ENCODE measurements around the gene TULP1. TPM values are rescaled to one million over a fixed set of nuclear protein-coding genes. Genes with fewer than 3 reads are reported as not detected.
"Not testable (repeated sequence)": the region's sequence is repeated elsewhere in the genome, so short reads cannot be mapped to it uniquely, and the experiment has no call there.

The TULP1 gene
- total and polyA plus RNA-seq, 2 of the 4 experiments (the other 2 are of a cell fraction), result not detected

GRCh38 chr6:35516712-35517111 lies 4.0 kb upstream of the TULP1 start:
- DNase-seq (no peak), ATAC-seq (ENCODE audit: low read depth) (no peak)
- H3K9me1 ChIP-seq (ENCODE audit: insufficient read depth, low read length), result no peaks in the 10 kb centered on the region
- H3K9me3 ChIP-seq (ENCODE audit: control insufficient read depth, insufficient read depth, low read length), result no peaks in the 10 kb centered on the region
- no peak overlapping the region for H2BK20ac ChIP-seq (ENCODE audit: low read depth, low read length)
- peaks cover 27% of the 10 kb centered on the region for H3K27me3 ChIP-seq (ENCODE audit: control insufficient read depth, insufficient read depth, low read length)
- no peak overlapping the region for H3K4ac ChIP-seq (ENCODE audit: low read depth, low read length)
- in situ Hi-C loops (cut with MboI; ENCODE audit: low sequenced_read_pairs), result no loop called here
- H4K91ac ChIP-seq (ENCODE audit: insufficient read depth, low read depth, low read length), result no peak overlapping the region
- no peaks in the 10 kb centered on the region for H4K20me1 ChIP-seq (ENCODE audit: insufficient read depth, low read length)
- POLR2A ChIA-PET (ENCODE audit: unreplicated experiment), result no interaction called here
- no peak overlapping the region for H2AK5ac ChIP-seq (ENCODE audit: low read depth, low read length)
- no peaks in the 10 kb centered on the region for H3K36me3 ChIP-seq (ENCODE audit: control insufficient read depth, insufficient read depth, low read length)
- H3K79me1 ChIP-seq (ENCODE audit: low read depth in 1 of 2, low read length in 2 of 2), result no peaks in the 10 kb centered on the region
- no peak overlapping the region for H4K5ac ChIP-seq (ENCODE audit: low read depth, low read length)
- H3K27ac ChIP-seq (ENCODE audit: insufficient read depth, low read length), result no peak overlapping the region
- WGBS, 2 experiments (ENCODE audit: extremely low coverage in 2 of 2, insufficient read length in 1 of 2), result 80% methylated on average over 1 of the region's 6 CpGs; no CpG with 5 or more reads in 1 of the 2 experiments
- H3K18ac ChIP-seq (ENCODE audit: low read depth, low read length), result no peak overlapping the region
- BruUV-seq (replicated peaks), result no TSS peak
- no peak overlapping the region for H2BK15ac ChIP-seq (ENCODE audit: low read depth, low read length)
- intact Hi-C loops (cut with micrococcal nuclease), result no loop called here
- H2BK5ac ChIP-seq (ENCODE audit: low read depth, low read length, poor library complexity, severe bottlenecking), result no peak overlapping the region
- no peak overlapping the region for H3K56ac ChIP-seq (ENCODE audit: extremely low read depth, insufficient read depth, low read length)
- H3K14ac ChIP-seq (replicated peaks; ENCODE audit: low read depth, low read length), result no peak overlapping the region
- H3K9ac ChIP-seq (ENCODE audit: low read depth, low read length), result no peak overlapping the region
- H3K4me3 ChIP-seq (ENCODE audit: insufficient read depth, low read depth, low read length), result no peak overlapping the region
- no peak overlapping the region for H4K8ac ChIP-seq (ENCODE audit: low read depth in 2 of 2, low read length in 2 of 2)
- CTCF ChIA-PET, result no interaction called here
- no peaks in the 10 kb centered on the region for H3K4me1 ChIP-seq (ENCODE audit: control insufficient read depth, insufficient read depth, low read length)
- TF ChIP-seq MXI1 (IDR thresholded peaks at IDR 0.05; ENCODE audit: borderline replicate concordance, low read depth, low read length) (no peak), ELK1 (IDR thresholded peaks at IDR 0.05; ENCODE audit: borderline replicate concordance, low read depth, low read length) (no peak), SMC3 (IDR thresholded peaks at IDR 0.05; ENCODE audit: low read depth, low read length) (no peak)
- dilution Hi-C loops (cut with HindIII; ENCODE audit: low sequenced_read_pairs, unreplicated experiment), result no loop called here
- H2BK120ac ChIP-seq (ENCODE audit: low read depth, low read length), result no peak overlapping the region
- no peak overlapping the region for H2AFZ ChIP-seq (replicated peaks; ENCODE audit: low read length, poor library complexity)
- H2AK9ac ChIP-seq (replicated peaks; ENCODE audit: low read depth, low read length, poor library complexity), result no peak overlapping the region
- no peak overlapping the region for H3K4me2 ChIP-seq (ENCODE audit: low read depth, low read length)
- no peak overlapping the region for H3K23ac ChIP-seq (ENCODE audit: low read depth, low read length)

- CTCF ChIA-PET; H2BK120ac ChIP-seq (ENCODE audit: low read depth, low read length); H2BK5ac ChIP-seq (ENCODE audit: low read depth, low read length, poor library complexity, severe bottlenecking); H3K18ac ChIP-seq (ENCODE audit: low read depth, low read length); H4K20me1 ChIP-seq (ENCODE audit: insufficient read depth, low read length); H3K27ac ChIP-seq (ENCODE audit: insufficient read depth, low read length); H3K9me3 ChIP-seq (ENCODE audit: control insufficient read depth, insufficient read depth, low read length); H3K36me3 ChIP-seq (ENCODE audit: control insufficient read depth, insufficient read depth, low read length); intact Hi-C loops (cut with micrococcal nuclease); ATAC-seq (ENCODE audit: low read depth); H3K56ac ChIP-seq (ENCODE audit: extremely low read depth, insufficient read depth, low read length); dilution Hi-C loops (cut with HindIII; ENCODE audit: low sequenced_read_pairs, unreplicated experiment); H4K5ac ChIP-seq (ENCODE audit: low read depth, low read length); H4K8ac ChIP-seq (ENCODE audit: low read depth in 2 of 2, low read length in 2 of 2); H3K79me1 ChIP-seq (ENCODE audit: low read depth in 1 of 2, low read length in 2 of 2); H2BK15ac ChIP-seq (ENCODE audit: low read depth, low read length); H3K9me1 ChIP-seq (ENCODE audit: insufficient read depth, low read length); H2AK9ac ChIP-seq (replicated peaks; ENCODE audit: low read depth, low read length, poor library complexity); H2AFZ ChIP-seq (replicated peaks; ENCODE audit: low read length, poor library complexity); H3K4me1 ChIP-seq (ENCODE audit: control insufficient read depth, insufficient read depth, low read length); H3K23ac ChIP-seq (ENCODE audit: low read depth, low read length); in situ Hi-C loops (cut with MboI; ENCODE audit: low sequenced_read_pairs); DNase-seq; H2AK5ac ChIP-seq (ENCODE audit: low read depth, low read length); POLR2A ChIA-PET (ENCODE audit: unreplicated experiment); H3K9ac ChIP-seq (ENCODE audit: low read depth, low read length); H4K91ac ChIP-seq (ENCODE audit: insufficient read depth, low read depth, low read length); BruUV-seq (replicated peaks); H3K14ac ChIP-seq (replicated peaks; ENCODE audit: low read depth, low read length); H3K4me3 ChIP-seq (ENCODE audit: insufficient read depth, low read depth, low read length); H3K4ac ChIP-seq (ENCODE audit: low read depth, low read length); H3K4me2 ChIP-seq (ENCODE audit: low read depth, low read length); H2BK20ac ChIP-seq (ENCODE audit: low read depth, low read length): not testable (repeated sequence)
- H3K27me3 ChIP-seq (ENCODE audit: control insufficient read depth, insufficient read depth, low read length), result peaks cover 30% of the 10 kb centered on the region
- WGBS, 2 experiments (ENCODE audit: extremely low coverage in 2 of 2, insufficient read length in 1 of 2), result 80% methylated on average over 1 of the region's 6 CpGs; no CpG with 5 or more reads in 1 of the 2 experiments
Measured at GRCh38 chr6:35515939-35516338, 3.2 kb upstream of the TULP1 start.

Measured in IMR-90 (cell line).